ENCODE measurements around the gene DNASE1L3.

- TF ChIP-seq POLR2AphosphoS5 (IDR thresholded peaks at IDR 0.05) (no peak), POLR2A (IDR thresholded peaks at IDR 0.05) (no peak), CTCF (IDR thresholded peaks at IDR 0.05 in 8 of 11, conservative IDR thresholded peaks at IDR 0.05 in 3 of 11) (no peak)
Measured at GRCh38 chr3:58207954-58208353, 2.8 kb downstream of the DNASE1L3 start.

Measured in spleen (tissue), 7 donors.